GM10847 (cell line): Measurements from ENCODE around the gene ZNF516.

Experiments
- POLR2A ChIP-seq: IDR thresholded peaks from 2 replicates; pipeline ENCODE4 v1.6.1; 2011; ENCODE audit not compliant: insufficient read length; ENCODE audit errors: extremely low read depth

The ZNF516 gene

DNA sequence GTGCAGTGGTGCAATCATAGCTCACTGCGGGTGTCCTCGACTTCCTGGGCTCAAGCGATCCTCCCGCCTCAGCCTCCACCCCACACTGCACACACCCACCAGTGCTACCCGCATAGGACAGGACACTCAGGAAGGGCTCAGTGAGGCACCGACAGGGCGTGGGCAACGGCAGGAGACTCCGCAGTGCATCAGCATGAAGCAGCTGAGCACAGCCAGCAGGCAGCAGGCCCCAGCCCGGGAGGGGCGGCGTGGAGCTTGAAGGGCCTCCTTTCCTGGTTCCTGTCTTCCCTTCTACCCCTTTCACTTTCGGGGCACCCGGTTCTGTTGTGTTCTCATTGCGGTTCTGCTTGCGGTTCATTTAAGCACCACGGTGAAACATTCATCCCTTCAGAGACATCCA is 89.8 kb downstream of the ZNF516 start:
- TF ChIP-seq POLR2A: no peak

DNA sequence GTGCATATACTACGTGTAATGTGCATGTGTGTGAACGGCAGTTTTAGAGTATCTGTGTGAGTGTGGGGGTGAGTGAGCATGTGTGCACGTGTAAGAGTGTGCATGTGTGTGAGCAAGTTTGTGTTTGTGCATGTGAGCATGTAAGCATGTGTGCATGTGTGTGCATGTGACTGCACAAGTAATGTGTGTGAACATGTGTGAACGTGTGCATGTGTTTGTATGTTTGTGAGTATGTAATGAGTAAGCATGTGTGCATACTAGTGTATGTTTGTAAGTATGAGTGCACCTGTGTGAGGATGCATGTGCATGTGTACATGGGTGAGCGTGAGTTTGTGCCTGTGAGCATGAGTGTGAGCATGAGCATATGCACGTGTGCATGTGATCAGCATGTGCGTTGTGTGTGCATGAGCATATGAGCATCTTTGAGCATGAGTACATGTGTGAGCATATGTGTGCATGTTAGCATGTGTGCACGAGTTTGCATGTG is 90.7 kb downstream of the ZNF516 start:
- no peak for TF ChIP-seq POLR2A

DNA sequence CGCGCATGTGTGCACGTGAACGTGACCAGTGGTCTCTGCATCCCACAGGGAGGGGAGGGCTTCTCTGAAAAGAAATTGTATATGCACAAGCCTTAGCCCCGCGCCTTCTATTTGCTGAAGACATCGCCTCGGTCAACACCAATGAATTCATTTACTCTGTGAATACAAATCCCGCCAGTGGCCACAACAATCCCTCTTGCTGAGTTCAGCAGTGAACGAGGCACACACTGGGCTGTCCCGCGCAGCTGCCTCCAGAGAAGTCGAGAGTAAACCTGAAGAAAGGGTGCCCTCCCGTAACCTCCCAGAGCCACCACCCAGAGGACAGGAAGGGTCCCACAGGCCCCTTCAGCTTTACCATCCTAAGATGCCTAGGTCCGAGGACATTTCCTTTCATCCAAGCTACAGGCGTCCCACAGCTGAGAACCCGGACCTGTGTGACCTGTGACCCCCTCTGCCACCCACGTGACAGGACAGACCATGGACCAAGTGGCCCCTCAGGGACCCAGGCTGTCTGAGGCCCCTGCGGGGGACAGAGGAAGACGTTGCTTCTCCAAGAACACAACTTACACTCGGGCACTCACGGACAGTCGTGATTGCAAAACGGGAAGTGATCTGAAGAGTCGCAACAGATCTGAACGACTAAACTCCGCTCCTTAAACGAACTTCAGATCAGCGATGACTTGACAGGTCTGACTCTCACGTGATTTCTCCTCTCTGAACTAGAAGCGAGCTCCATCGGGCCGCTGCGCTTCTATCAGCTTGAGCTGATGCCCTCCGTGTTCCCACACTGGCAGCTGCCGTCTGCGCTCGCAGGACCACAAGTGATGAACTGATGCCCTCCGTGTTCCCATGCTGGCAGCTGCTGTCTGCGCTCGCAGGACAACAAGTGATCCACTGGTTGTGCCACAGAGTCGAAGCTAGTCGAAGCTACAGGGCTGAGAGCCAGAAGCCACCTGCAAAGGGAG is 92.7 kb downstream of the ZNF516 start:
- TF ChIP-seq POLR2A: no peak

DNA sequence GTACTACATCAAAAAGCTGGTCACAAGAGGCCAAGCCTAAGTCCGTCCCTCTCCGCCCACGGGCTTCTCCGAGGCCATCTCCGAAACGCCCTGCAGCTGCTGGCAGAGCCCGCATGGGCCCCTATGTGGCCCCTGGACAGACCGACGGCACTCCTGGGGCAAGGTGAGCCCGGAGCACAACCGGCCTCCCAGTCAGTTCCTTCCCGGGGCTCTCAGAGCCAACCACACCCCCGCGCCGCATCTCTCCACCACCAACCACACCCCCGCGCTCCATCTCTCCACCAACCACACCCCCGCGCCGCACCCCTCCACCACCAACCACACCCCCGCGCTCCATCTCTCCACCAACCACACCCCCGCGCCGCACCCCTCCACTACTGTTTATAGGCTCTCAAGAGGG is 93.5 kb downstream of the ZNF516 start:
- no peak for TF ChIP-seq POLR2A

DNA sequence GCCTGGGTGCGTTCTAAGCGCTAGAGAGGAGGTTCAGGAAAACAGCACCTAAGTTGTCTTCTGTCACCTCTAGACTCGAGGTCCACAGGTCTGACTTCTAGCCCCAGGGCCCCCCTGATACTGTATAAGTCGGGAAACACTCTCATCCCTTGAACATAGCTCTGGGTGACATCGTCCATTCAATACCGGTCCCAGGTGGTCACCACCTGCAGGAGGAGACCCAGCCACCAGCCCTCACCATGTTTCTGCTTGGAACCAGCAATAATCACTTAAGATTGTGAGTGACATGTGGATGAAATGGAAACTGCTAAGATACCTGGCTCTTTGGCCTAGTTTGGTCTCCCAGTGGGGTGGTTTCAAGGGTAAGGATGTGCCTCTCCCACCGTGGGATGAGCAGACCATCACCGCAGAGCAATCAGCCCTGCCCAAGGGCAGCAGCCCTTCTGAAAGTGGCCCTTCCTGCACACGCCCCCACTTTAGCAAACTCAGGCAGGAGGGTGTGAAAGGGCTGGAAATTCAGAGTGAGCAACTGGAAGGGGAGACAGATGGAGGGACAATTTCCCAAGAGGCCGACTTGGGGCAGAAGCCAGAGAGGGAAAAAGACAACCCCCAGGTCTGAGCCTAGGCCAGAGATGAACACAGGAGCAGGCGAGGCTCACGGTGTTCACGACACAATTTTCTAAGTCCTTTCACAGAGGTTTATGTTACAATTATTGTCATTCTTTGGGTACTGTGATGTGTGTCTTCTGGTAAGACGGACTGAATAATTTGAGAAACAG is 95.2 kb downstream of the ZNF516 start:
- TF ChIP-seq POLR2A: no peak

DNA sequence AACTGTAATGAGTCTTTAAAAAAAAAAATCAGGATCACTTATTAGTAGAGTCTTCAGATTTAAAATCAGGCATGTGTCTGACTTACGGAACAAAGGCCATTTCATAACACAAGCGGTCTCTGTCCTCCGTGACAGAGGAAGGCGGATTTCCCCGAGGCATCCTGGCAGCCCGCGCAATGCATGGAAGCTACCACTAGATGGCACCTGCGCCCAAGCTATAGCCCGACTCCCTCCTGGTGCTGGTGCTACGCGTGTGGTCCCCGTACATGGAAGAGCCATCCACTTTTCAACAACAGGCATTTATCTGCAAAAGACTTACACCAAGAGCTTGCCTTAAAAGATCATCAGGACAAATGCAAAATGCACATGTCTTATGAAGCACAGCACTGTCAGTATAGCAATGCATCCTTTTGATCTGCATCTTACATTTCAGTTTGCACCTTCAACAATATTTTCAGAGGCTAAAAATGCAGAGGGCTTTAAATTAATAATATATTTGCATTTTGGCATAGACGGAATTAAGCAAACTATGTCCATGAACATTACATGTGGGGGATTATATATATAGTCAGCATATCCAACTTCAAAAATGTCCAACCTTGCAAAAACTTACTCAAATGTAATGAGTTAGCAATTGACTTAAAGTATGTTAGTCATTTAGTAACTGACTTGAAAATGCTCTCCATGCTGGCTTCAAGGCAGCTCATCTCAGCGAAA is 96.0 kb downstream of the ZNF516 start:
- no peak for TF ChIP-seq POLR2A

DNA sequence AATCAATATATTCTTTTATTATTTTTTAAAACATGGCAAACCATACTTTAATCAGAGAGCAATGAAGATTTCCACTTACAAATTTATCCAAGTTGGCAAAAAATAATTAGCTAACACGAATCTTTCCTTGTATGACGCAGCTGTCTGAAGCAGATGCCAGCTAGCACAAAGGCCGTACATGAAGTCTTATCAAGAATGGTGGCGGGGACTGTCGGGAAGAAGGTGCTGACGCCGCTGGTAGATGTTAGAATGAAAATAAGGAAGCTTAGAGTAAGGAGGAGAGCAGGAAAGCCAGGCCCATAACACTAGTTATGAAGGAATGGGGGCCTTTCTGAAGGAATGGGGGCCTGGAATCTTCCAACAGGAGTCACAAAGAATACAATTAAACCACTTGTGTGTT is 96.7 kb downstream of the ZNF516 start:
- TF ChIP-seq POLR2A: no peak

DNA sequence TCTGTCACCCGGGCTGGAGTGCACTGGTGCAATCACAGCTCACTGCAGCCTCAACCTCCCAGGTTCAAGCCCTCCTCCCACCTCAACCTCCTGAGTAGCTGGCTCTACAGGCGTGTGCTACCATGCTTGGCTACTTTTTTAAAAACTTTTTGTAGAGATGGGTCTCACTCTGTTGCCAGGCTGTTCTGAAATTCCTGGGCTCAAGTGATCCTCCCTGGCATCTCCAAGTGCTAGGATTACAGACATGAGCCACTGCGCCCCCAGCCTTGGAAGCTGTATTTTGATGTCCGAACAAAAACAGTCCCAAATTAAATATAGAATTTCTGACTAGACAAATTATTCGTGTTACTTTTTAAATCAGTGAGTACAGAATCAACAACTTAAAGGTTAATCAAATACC is 97.4 kb downstream of the ZNF516 start:
- no peak for TF ChIP-seq POLR2A

DNA sequence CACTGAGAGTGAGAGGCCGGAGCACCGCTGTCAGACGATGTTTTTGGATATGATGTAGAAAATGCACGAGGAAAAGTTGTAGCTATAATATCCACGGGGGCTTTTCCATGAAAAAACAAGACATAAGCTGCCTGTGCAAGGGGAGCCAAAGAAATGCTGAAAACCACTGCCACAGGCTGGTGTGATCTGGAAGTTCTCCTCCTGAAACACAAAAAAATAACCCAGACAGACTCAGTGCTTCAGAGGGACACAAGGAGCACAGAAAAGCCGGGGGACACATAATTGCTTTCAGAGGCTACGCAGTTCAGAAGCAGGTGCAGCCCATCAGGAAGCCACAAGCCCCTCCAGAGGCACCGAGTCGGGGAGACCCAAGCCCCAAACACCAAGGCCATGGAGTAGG is 98.2 kb downstream of the ZNF516 start:
- no peak for TF ChIP-seq POLR2A

DNA sequence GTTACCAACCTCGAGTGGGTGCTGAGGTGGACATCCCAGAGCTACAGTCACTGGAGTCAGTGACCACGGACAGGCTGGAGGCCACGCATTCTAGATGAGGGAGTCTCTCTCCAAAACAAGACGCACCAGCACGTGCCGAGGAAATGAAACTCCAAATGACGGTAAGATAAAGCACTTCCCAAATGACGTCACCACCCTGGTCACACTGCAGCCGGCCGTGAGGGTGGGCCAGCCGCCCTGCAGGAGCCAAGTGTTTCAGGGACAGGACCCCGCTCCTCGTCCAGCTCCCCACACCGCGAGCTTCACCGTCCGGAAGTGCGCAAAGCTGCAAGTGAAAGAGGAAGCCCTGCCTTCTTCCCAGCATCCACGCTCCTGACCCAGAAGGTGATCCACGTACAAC is 99.4 kb downstream of the ZNF516 start:
- no peak for TF ChIP-seq POLR2A

DNA sequence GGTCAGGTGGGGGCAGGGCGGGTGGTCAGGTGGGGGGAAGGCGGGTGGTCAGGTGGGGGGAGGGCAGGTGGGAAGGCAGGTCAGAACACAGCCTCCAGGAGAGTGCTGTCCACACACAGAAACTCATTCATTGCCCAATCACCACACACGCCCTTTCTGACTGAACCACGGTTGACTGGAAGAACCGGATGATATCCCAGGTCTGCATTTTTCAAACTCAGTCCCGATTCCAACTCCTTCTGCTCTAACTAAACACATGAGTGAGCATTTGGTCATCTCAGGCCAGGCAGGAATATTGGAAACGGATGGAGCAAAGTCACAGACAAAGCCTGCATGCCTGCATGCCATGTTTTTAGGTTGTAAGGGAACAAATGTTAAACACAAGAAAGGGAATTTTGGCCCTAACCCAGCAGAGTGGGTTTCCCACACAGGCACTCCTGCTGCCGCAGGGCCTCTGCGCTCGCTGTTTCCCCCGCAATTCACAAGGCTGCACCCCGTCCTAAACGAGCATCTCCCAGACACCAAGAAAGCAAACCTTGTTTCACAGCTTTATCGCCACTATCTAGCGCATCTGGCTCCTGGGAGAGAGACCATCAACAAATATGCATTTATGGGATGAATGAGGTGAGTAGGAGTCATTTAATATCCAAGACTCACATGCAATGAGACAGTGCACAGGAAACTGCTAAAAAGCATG is 100.1 kb downstream of the ZNF516 start:
- TF ChIP-seq POLR2A: no peak

DNA sequence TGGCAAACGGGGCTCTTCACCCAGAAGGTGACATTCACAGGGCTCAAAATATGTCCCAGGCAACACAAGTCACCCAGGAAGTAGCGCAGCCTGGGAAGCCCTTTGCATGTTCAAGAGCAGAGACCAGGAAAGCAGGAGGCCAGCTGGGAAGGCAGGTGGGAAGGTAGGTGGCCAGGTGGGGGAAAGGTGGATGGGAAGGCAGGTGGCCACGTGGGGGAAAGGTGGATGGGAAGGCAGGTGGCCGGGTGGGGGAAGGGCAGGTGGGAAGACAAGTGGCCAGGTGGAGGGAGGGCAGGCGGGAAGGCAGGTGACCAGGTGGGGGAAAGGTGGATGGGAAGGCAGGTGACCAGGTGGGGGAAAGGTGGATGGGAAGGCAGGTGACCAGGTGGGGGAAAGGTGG is 102.7 kb downstream of the ZNF516 start:
- TF ChIP-seq POLR2A: no peak

DNA sequence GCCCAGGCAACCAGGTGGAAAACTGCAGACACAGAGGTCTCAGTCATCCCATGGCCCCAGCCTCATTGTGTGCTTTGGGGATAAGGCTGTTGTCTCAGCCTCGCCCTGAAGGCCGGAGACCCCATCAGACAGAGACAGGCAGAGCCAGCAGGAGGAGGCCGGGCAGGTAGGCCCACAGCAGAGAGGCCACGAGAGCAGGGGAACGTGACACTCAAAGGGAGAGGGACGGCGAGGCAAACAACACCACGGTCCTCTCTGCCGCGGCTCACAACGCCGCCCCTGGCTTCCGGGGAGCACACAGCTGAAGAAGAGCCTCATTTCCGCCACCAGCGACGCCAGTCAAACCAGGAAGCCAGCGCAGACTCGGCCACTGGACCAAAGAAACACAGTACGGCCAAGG is 103.3 kb downstream of the ZNF516 start:
- no peak for TF ChIP-seq POLR2A

DNA sequence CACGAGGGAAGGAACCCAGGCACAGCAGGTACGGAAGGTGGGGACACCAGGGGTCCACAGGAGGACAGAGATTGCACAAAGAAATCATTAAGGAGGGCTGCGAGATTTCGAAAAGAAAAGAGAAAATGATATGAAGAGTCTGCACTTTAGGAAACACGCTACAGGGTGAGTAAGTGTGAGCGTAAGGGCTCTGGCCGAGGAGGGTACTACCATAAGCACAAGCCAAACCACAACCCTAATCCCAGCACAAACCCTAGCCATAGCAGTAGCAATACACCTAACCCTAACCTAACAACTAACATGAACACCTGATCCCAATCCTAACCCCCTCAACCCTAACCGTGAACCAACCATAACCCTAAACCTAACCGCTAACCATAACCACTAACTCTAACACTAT is 104.0 kb downstream of the ZNF516 start:
- no peak for TF ChIP-seq POLR2A

DNA sequence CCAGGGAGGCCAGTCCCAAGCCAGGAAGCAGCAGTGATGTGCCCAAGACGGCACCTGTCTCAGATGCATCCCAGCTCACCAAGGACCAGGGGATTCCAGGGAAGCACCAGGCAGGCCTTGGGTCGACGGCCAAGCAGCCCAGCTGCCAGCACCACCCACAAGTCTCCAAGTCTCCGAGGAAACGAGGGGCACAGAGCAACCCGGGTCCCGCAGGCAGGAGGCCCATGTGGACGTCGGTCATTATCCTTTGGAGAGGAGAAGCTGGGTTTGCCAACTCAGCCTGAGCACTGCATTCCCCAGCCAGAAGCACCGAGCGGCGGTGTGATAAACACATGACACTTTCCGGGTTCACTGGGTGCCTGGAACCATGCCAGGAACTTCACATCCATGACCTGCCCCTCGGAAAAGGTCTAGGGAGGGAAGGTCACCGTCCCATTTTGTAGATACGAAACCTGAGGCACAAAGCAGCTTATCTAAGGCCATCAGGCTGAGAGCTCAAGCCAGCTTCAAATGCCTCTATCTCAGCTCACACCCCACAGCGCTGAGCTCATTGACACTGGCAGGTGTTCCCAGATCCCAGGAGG is 104.5 kb downstream of the ZNF516 start:
- TF ChIP-seq POLR2A: no peak

DNA sequence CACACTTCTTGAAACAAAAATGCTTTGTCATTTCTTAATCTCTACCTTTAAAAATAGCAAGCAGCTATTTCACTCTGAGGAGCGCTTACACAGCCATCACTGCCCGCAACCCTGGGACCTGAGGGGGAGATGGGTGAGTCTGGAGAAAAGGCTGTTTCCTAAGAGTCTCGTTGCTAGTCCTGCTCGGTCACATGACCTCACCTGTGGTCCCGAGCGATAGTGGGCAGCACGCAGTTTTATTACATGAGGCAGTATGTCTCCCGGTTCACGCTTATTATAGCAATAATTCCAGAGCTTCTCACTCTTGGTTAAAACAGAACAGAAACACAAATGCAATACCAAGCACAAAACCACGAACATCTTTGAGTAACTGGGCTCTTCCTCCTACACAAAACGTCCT is 105.3 kb downstream of the ZNF516 start:
- no peak for TF ChIP-seq POLR2A
